ENCODE data around the gene WIPF3.

The WIPF3 gene

GRCh38 chr7:29794959-29795629 lies 11.2 kb upstream of the WIPF3 start:
- no peak for DNase-seq
- Histone ChIP-seq H3K27ac (no peak overlapping the region), H3K36me3 (replicated peaks) (no peaks in the 10 kb centered on the region), H3K27me3 (replicated peaks) (peaks cover 3% of the 10 kb centered on the region), H3K4me3 (ENCODE audit: low read depth, low read length) (no peak overlapping the region)
- no peak for TF ChIP-seq CTCF (IDR thresholded peaks at IDR 0.05; ENCODE audit: low read depth, low read length, missing control alignments)
- in situ Hi-C loops (cut with HindIII; ENCODE audit: low pct_ligation_motif_present, low sequenced_read_pairs) = no loop called here

GRCh38 chr7:29795696-29796580 lies 10.4 kb upstream of the WIPF3 start:
- DNase-seq = no peak
- in situ Hi-C loops (cut with HindIII; ENCODE audit: low pct_ligation_motif_present, low sequenced_read_pairs) = no loop called here
- TF ChIP-seq CTCF (IDR thresholded peaks at IDR 0.05; ENCODE audit: low read depth, low read length, missing control alignments) = no peak
- no peak overlapping the region for H3K4me3 ChIP-seq (ENCODE audit: low read depth, low read length)
- no peak overlapping the region for H3K27ac ChIP-seq
- H3K36me3 ChIP-seq (replicated peaks) = no peaks in the 10 kb centered on the region
- peaks cover 5% of the 10 kb centered on the region for H3K27me3 ChIP-seq (replicated peaks)

- no peak for DNase-seq
- in situ Hi-C loops (cut with HindIII; ENCODE audit: low pct_ligation_motif_present, low sequenced_read_pairs) = no loop called here
Observed at GRCh38 chr7:29797112-29797944, 9.0 kb upstream of the WIPF3 start.

GRCh38 chr7:29798422-29798821 lies 7.9 kb upstream of the WIPF3 start:
- TF ChIP-seq CTCF (IDR thresholded peaks at IDR 0.05; ENCODE audit: low read depth, low read length, missing control alignments) = no peak
- Histone ChIP-seq H3K4me3 (ENCODE audit: low read depth, low read length) (no peak overlapping the region), H3K36me3 (replicated peaks) (no peaks in the 10 kb centered on the region), H3K27ac (no peak overlapping the region), H3K27me3 (replicated peaks) (peaks cover 13% of the 10 kb centered on the region)
- in situ Hi-C loops (cut with HindIII; ENCODE audit: low pct_ligation_motif_present, low sequenced_read_pairs) = no loop called here
- no peak for DNase-seq

More at GRCh38 chr7:29797112-29797944, 9.0 kb upstream of the WIPF3 start:
- Histone ChIP-seq H3K27ac (no peak overlapping the region), H3K36me3 (replicated peaks) (no peaks in the 10 kb centered on the region), H3K27me3 (replicated peaks) (peaks cover 6% of the 10 kb centered on the region), H3K4me3 (ENCODE audit: low read depth, low read length) (no peak overlapping the region)
- TF ChIP-seq CTCF (IDR thresholded peaks at IDR 0.05; ENCODE audit: low read depth, low read length, missing control alignments) = no peak

- Histone ChIP-seq H3K36me3 (replicated peaks) (no peaks in the 10 kb centered on the region), H3K4me3 (ENCODE audit: low read depth, low read length) (no peak overlapping the region), H3K27me3 (replicated peaks) (peaks cover 39% of the 10 kb centered on the region), H3K27ac (no peak overlapping the region)
- no peak for TF ChIP-seq CTCF (IDR thresholded peaks at IDR 0.05; ENCODE audit: low read depth, low read length, missing control alignments)
- no peak for DNase-seq
- in situ Hi-C loops (cut with HindIII; ENCODE audit: low pct_ligation_motif_present, low sequenced_read_pairs) = no loop called here
Observed at GRCh38 chr7:29801929-29802328, 4.4 kb upstream of the WIPF3 start.
